NCI-H2171 (cell line): ENCODE measurements around the gene EEFSEC.
A peak's percentile ranks its signal among the peaks of the same experiment; 100 is the strongest.

Source experiments
- DNase-seq: peaks from one replicate; lab custom pipeline; 2025; lab: John Stamatoyannopoulos, UW

Gene EEFSEC

GRCh38 chr3:128394033-128394432, 240.8 kb downstream of the EEFSEC start:
- no peak for DNase-seq

GRCh38 chr3:128395046-128395445, 241.8 kb downstream of the EEFSEC start:
- DNase-seq: no peak

GRCh38 chr3:128395500-128396162, 242.3 kb downstream of the EEFSEC start:
- DNase-seq: no peak

GRCh38 chr3:128397484-128397883, 244.2 kb downstream of the EEFSEC start:
- DNase-seq: no peak

DNA sequence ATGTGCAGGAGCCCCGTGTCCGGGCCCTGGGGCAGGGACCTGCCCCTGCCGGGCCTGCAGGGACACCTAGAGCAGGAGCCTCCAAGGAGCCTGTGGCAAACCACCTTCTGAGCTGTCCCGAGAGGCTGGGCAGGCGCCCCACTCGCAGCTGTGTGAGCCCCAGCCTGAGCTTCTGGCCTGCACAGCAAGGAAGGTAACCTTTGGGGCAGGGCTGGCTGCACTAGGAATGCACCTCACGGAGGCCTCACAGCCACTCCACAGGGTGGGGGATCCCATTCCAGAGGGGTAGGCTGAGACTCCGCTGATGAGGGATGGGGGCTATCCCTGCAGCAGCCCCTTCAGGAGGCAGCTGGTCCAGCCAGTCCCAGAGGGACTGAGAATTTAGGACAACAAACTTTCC, 245.3 kb downstream of the EEFSEC start:
- DNase-seq: no peak

DNA sequence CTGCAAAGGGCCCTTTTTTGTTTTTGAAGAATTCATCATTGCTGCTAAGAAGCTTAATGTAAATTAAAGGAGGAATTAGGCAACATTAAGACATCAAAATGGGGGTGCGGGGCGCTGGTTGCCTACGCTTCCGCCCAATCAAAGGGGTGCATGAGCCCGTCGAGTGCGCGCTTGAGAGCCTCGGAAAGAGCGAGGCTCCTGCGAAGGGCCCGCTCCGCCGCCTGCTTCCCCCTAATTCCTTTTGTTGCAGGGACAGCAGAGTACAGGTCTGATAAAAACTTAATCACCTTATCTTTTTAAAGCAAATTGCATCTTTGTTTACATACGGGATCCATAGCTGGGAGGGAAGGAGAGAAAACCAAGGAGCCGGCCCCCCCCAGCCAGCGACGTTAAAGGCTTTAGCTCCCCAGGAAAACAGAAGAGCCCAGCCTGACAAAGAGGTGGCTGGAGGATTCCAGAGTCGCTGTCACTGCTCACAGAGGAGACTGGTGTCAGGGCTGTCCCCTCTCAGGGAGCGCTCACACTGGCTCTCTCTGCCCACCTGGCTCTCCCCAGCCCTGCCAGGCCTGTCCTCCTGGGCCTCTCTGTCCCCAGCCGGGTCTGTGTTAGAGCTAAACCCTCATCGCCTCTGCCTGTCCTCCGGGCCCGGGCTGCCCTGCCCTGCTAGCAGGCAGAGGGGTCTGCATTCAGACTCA, 246.1 kb downstream of the EEFSEC start:
- DNase-seq: no peak

- DNase-seq: no peak
These were observed 247.4 kb downstream of the EEFSEC start for GRCh38 chr3:128400671-128401070.

GRCh38 chr3:128402319-128402718, 249.0 kb downstream of the EEFSEC start:
- DNase-seq: no peak

- DNase-seq: no peak
These were observed 249.7 kb downstream of the EEFSEC start for GRCh38 chr3:128402998-128403397.

GRCh38 chr3:128404276-128405068, 251.2 kb downstream of the EEFSEC start:
- no peak for DNase-seq

DNA sequence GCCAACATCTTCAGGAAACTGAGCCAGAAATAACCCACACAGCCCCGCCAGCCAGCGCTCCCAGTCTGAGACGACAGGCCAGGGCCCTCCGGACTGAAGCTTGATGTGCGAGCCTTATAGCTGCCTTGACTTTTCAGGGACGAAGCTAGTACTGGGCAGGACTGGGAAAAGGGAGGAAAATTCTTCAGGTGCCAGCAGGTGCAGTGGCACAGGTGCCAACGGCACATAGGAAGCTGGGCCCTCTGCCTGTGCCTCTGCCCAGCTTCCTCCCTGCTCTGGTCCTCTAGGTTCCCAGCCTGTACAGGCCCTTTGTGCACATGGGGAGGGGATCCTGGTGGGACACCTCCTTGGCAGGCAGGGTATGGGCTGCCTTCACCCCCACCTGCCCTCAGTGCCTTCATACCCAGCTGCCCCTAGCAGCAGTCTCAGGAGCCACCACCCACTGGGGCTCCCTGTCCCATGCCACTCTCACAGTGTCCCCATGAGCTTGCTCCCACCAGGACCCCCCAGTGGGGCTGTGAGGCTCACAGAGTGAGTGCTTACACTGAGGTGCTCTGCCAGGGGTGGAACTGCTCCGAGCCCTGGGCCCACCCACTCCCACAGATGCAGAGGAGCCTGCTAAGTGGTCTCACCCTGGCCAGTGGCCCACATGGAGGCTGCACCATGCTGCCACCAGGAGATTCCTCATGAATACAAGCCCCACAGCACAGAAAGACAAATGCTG, 252.4 kb downstream of the EEFSEC start:
- DNase-seq: no peak

GRCh38 chr3:128407247-128407646, 254.0 kb downstream of the EEFSEC start:
- DNase-seq: no peak

- DNase-seq: no peak
These were observed 254.9 kb downstream of the EEFSEC start for GRCh38 chr3:128408012-128408692.

GRCh38 chr3:128408693-128409623, 255.7 kb downstream of the EEFSEC start:
- peak; percentile 36 for DNase-seq

- no peak for DNase-seq
These were observed 256.6 kb downstream of the EEFSEC start for GRCh38 chr3:128409624-128410581.

DNA sequence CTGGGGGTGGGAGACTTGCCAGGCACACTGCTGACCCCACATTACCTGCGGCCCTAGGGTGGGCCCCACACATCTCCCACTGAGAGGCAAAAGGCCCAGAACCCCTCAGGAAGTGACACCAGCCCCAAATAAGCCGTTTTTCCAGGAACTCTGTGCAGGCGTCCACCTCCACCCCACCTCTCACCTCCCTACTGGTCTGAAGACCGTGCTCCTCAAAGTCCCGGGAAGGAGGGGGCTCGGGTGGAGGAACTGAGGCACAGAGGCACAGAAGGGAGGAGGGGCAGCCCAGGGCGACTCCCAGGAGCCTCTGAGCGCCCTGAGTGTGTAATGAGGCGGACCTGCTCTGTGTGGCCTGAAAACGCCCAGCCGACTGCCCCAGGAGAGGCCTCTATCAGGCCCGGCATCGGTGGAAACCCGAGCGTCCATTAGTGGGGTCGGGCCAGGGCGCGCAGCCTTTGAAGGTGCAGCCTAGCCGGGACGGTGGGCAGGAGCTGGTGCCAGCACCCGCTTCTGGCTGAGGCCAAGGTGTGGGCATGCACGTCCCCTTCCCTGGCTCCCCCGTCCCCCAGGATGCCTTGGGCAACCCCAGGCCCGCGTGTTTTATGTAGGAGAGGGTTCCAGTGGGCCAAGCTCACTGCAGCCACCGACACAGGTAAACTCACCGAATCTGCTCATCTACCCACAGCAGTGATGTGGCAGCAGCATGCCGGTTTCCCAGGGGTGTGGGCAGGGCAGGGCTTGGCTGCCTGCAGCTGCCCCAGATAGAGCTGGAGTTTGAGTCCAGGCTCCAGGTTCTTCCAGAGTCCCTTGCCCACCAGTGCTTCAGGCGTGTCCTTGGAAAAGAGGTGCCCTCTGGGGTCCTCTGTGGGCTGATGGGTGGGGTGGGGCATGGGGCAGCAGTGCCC, 257.6 kb downstream of the EEFSEC start:
- no peak for DNase-seq

DNA sequence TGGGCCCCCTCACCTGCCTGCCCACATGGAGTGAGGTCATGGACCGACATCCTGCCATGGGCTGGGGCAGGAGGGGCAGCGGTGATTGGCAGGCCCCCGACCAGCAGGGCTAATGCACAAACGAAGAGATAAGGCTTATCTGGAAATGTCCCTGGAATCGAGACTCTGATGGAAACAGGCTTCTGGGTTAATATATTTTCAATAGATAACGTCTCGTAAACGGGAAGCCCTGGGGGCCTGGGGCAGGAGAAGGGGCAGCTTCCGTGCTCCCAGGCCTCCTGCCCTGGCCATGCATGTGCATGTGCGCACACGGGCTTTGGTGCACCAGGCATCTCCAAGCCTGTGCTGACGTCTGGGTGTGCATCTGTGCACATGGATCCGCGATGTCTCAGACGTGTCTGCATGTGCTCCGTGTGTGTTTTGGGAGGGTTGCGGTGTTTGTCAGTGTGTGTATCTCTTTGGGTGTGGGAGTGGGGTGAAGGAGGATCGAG, 258.3 kb downstream of the EEFSEC start:
- DNase-seq: no peak
